Progenitor cell of endocrine pancreas (in vitro differentiated cells): ENCODE data around the gene ATF6. TPM values are rescaled to one million over a fixed set of nuclear protein-coding genes. Genes with fewer than 3 reads are reported as not detected.

ENCODE experiments used
- DNase-seq: peaks from one replicate; pipeline ENCODE4 v3.0.0; 2021; ENCODE audit warnings: low spot score; ENCODE audit not compliant: unreplicated experiment
- H3K27ac Mint-ChIP-seq: 2 replicates; pipeline ENCODE4 v1.8.0; 2021; ENCODE audit warnings: mild to moderate bottlenecking, moderate library complexity, mixed read lengths
- H3K27me3 Mint-ChIP-seq: 2 replicates; pipeline ENCODE4 v1.8.0; 2021; ENCODE audit warnings: mixed read lengths
- H3K36me3 Mint-ChIP-seq: 2 replicates; pipeline ENCODE4 v1.8.0; 2022; ENCODE audit warnings: mixed read lengths; ENCODE audit not compliant: insufficient read depth
- H3K4me1 Mint-ChIP-seq: 2 replicates; pipeline ENCODE4 v1.8.0; 2021; ENCODE audit warnings: low read depth, mixed read lengths
- H3K4me3 Mint-ChIP-seq: 2 replicates; pipeline ENCODE4 v1.8.0; 2021; ENCODE audit warnings: low read depth, mild to moderate bottlenecking, moderate library complexity, mixed read lengths
- H3K9me3 Mint-ChIP-seq: 2 replicates; pipeline ENCODE4 v1.8.0; 2021; ENCODE audit warnings: low read depth, mixed read lengths
- CTCF ChIP-seq: fragments of 200-600 bp; sonication (generic); IDR thresholded peaks from one replicate; pipeline ENCODE4 v1.5.0; 2021; ENCODE audit warnings: antibody characterized with exemption, mild to moderate bottlenecking; ENCODE audit not compliant: unreplicated experiment
- total RNA-seq: library from RNA; stranded (reverse); gene quantifications from 2 replicates; pipeline ENCODE4 v1.2.1, GENCODE V29; 2021

The ATF6 gene
- total RNA-seq, 1 donor from 2014 or later: 20.4 TPM

- Mint-ChIP-seq H3K4me1 (peaks cover 2% of the 10 kb centered on the region), H3K27ac (no peak overlapping the region), H3K27me3 (no peaks in the 10 kb centered on the region), H3K9me3 (no peaks in the 10 kb centered on the region), H3K4me3 (no peak overlapping the region), H3K36me3 (peaks cover 3% of the 10 kb centered on the region)
- no peak for DNase-seq
- no peak for TF ChIP-seq CTCF
Observed at GRCh38 chr1:161954050-161954449, 187.9 kb downstream of the ATF6 start.

GRCh38 chr1:161954466-161954865, 188.3 kb downstream of the ATF6 start:
- H3K36me3 Mint-ChIP-seq: peaks cover 4% of the 10 kb centered on the region
- H3K9me3 Mint-ChIP-seq: no peaks in the 10 kb centered on the region
- no peak for TF ChIP-seq CTCF
- no peak overlapping the region for H3K4me3 Mint-ChIP-seq
- H3K27ac Mint-ChIP-seq: no peak overlapping the region
- no peak for DNase-seq
- H3K27me3 Mint-ChIP-seq: no peaks in the 10 kb centered on the region
- peaks cover 2% of the 10 kb centered on the region for H3K4me1 Mint-ChIP-seq

- H3K9me3 Mint-ChIP-seq: no peaks in the 10 kb centered on the region
- H3K36me3 Mint-ChIP-seq: peaks cover 7% of the 10 kb centered on the region
- TF ChIP-seq CTCF: no peak
- no peak for DNase-seq
- H3K27ac Mint-ChIP-seq: no peak overlapping the region
- no peak overlapping the region for H3K4me3 Mint-ChIP-seq
- H3K27me3 Mint-ChIP-seq: no peaks in the 10 kb centered on the region
- peaks cover 2% of the 10 kb centered on the region for H3K4me1 Mint-ChIP-seq
Observed at GRCh38 chr1:161955606-161956005, 189.5 kb downstream of the ATF6 start.

- Mint-ChIP-seq H3K27me3 (no peaks in the 10 kb centered on the region), H3K27ac (no peak overlapping the region), H3K36me3 (peaks cover 9% of the 10 kb centered on the region), H3K9me3 (no peaks in the 10 kb centered on the region), H3K4me1 (peaks cover 2% of the 10 kb centered on the region), H3K4me3 (no peak overlapping the region)
- no peak for TF ChIP-seq CTCF
- no peak for DNase-seq
Observed at GRCh38 chr1:161956097-161956496, 190.0 kb downstream of the ATF6 start.

- Mint-ChIP-seq H3K4me1 (peaks cover 2% of the 10 kb centered on the region), H3K4me3 (no peak overlapping the region), H3K27ac (no peak overlapping the region), H3K36me3 (peaks cover 9% of the 10 kb centered on the region), H3K27me3 (no peaks in the 10 kb centered on the region), H3K9me3 (no peaks in the 10 kb centered on the region)
- TF ChIP-seq CTCF: no peak
- DNase-seq: no peak
Observed at GRCh38 chr1:161956930-161957329, 190.8 kb downstream of the ATF6 start.

GRCh38 chr1:161958425-161958824, 192.3 kb downstream of the ATF6 start:
- Mint-ChIP-seq H3K4me1 (peaks cover under 1% of the 10 kb centered on the region), H3K4me3 (no peak overlapping the region), H3K27ac (peak overlapping the region; percentile 31), H3K27me3 (no peaks in the 10 kb centered on the region), H3K36me3 (peaks cover 11% of the 10 kb centered on the region), H3K9me3 (no peaks in the 10 kb centered on the region)
- DNase-seq: no peak
- no peak for TF ChIP-seq CTCF
